ENCODE data around the gene STK16. TPM values are rescaled to one million over a fixed set of nuclear protein-coding genes. Genes with fewer than 3 reads are reported as not detected.

Gene STK16
- total RNA-seq, 1 donor from 2014 or later = 31.2 TPM

- Mint-ChIP-seq H3K27me3 (ENCODE audit: low read depth) (peaks cover 16% of the 10 kb centered on the region), H3K36me3 (ENCODE audit: low read depth) (no peaks in the 10 kb centered on the region), H3K4me3 (peak overlapping the region; percentile 94), H3K27ac (ENCODE audit: unreplicated experiment) (peak overlapping the region; percentile 96), H3K9me3 (no peaks in the 10 kb centered on the region), H3K4me1 (peaks cover 10% of the 10 kb centered on the region)
- no peak for TF ChIP-seq CTCF (conservative IDR thresholded peaks at IDR 0.05)
- DNase-seq (ENCODE audit: low read depth, low spot score) = no peak
These were observed 586 bp downstream of the STK16 start for GRCh38 chr2:219245899-219246230.

- Mint-ChIP-seq H3K36me3 (ENCODE audit: low read depth) (no peaks in the 10 kb centered on the region), H3K27ac (ENCODE audit: unreplicated experiment) (no peak overlapping the region), H3K4me3 (peak overlapping the region; percentile 94), H3K9me3 (no peaks in the 10 kb centered on the region), H3K27me3 (ENCODE audit: low read depth) (peaks cover 23% of the 10 kb centered on the region), H3K4me1 (peaks cover 10% of the 10 kb centered on the region)
- TF ChIP-seq CTCF (conservative IDR thresholded peaks at IDR 0.05) = no peak
- DNase-seq (ENCODE audit: low read depth, low spot score) = no peak
These were observed 1.3 kb downstream of the STK16 start for GRCh38 chr2:219246559-219246958.

- Mint-ChIP-seq H3K9me3 (no peaks in the 10 kb centered on the region), H3K36me3 (ENCODE audit: low read depth) (no peaks in the 10 kb centered on the region), H3K27ac (ENCODE audit: unreplicated experiment) (no peak overlapping the region), H3K27me3 (ENCODE audit: low read depth) (peaks cover 37% of the 10 kb centered on the region), H3K4me1 (peaks cover 10% of the 10 kb centered on the region), H3K4me3 (peak overlapping the region; percentile 47)
- TF ChIP-seq CTCF (conservative IDR thresholded peaks at IDR 0.05) = no peak
- DNase-seq (ENCODE audit: low read depth, low spot score) = no peak
These were observed 2.7 kb downstream of the STK16 start for GRCh38 chr2:219247678-219248642.

GRCh38 chr2:219248845-219249202 lies 3.5 kb downstream of the STK16 start:
- H3K4me1 Mint-ChIP-seq = peaks cover 10% of the 10 kb centered on the region
- no peaks in the 10 kb centered on the region for H3K9me3 Mint-ChIP-seq

More at GRCh38 chr2:219248845-219249202, 3.5 kb downstream of the STK16 start:
- DNase-seq (ENCODE audit: low read depth, low spot score) = no peak
- peaks cover 45% of the 10 kb centered on the region for H3K27me3 Mint-ChIP-seq (ENCODE audit: low read depth)
- H3K36me3 Mint-ChIP-seq (ENCODE audit: low read depth) = no peaks in the 10 kb centered on the region
- H3K27ac Mint-ChIP-seq (ENCODE audit: unreplicated experiment) = no peak overlapping the region
- no peak for TF ChIP-seq CTCF (conservative IDR thresholded peaks at IDR 0.05)
- peak overlapping the region; percentile 41 for H3K4me3 Mint-ChIP-seq

All from neural crest cell (in vitro differentiated cells).